Activated CD8-positive, alpha-beta T cell treated with anti-CD3 and anti-CD28 coated beads, Interleukin-2, amount 10 ng/mL, durations not matched to agents 7 days and 5 days (primary cell): ENCODE results near the gene SMAP1. TPM values are rescaled to one million over a fixed set of nuclear protein-coding genes. Genes with fewer than 3 reads are reported as not detected.

ENCODE experiments used
- ATAC-seq: fragments of 150-1000 bp; cut with Tn5 transposase; one replicate; pipeline ENCODE4 v1.10.0; 2021; ENCODE audit warnings: moderate library complexity
- CTCF ChIA-PET: fragments of 350-600 bp; sonication (Branson Sonifier 250); formaldehyde crosslinking; loops from one replicate; lab custom pipeline; 2021; ENCODE audit warnings: antibody characterized with exemption; lab: Charles Lee
- POLR2A ChIA-PET: fragments of 350-600 bp; sonication (Branson Sonifier 250); formaldehyde crosslinking; loops from one replicate; lab custom pipeline; 2021; ENCODE audit warnings: antibody characterized with exemption; lab: Charles Lee
- DNase-seq: peaks from one replicate; pipeline ENCODE4 v3.0.0-alpha.2; 2020
- H3K27ac Mint-ChIP-seq: one replicate; pipeline ENCODE4 v1.8.0; 2021; ENCODE audit warnings: mild to moderate bottlenecking, mixed read lengths
- H3K27me3 Mint-ChIP-seq: one replicate; pipeline ENCODE4 v1.8.0; 2021; ENCODE audit warnings: low read depth, mixed read lengths
- H3K36me3 Mint-ChIP-seq: one replicate; pipeline ENCODE4 v1.8.0; 2021; ENCODE audit warnings: low read depth, mixed read lengths
- H3K4me1 Mint-ChIP-seq: one replicate; pipeline ENCODE4 v1.8.0; 2021; ENCODE audit warnings: low read depth, mixed read lengths
- H3K4me3 Mint-ChIP-seq: one replicate; pipeline ENCODE4 v1.8.0; 2021; ENCODE audit warnings: mild to moderate bottlenecking, mixed read lengths
- H3K9me3 Mint-ChIP-seq: one replicate; pipeline ENCODE4 v1.8.0; 2022; ENCODE audit warnings: mixed read lengths; ENCODE audit not compliant: insufficient read depth
- total RNA-seq, 2 experiments: library from RNA; stranded (reverse); gene quantifications; one replicate each; pipeline ENCODE4 v1.2.3, GENCODE V29; 2021

Gene SMAP1
- total RNA-seq, 2 experiments from 2014 or later: 36.3 to 38.7 TPM

- Mint-ChIP-seq H3K27ac (no peak overlapping the region), H3K4me1 (no peaks in the 10 kb centered on the region)
- CTCF ChIA-PET: interaction anchor here (1.2 kb wide), 3 partner anchors 22 to 40 kb away, joined by 3 to 6 read pairs (median 4); no protein-coding TSS in a partner anchor
Measured at GRCh38 chr6:70844301-70844700, 176.6 kb downstream of the SMAP1 start.

GRCh38 chr6:70846207-70846835 lies 178.6 kb downstream of the SMAP1 start:
- H3K9me3 Mint-ChIP-seq: no peaks in the 10 kb centered on the region
- peaks cover 12% of the 10 kb centered on the region for H3K36me3 Mint-ChIP-seq
- POLR2A ChIA-PET: no interaction called here
- no peaks in the 10 kb centered on the region for H3K27me3 Mint-ChIP-seq
- no peak overlapping the region for H3K27ac Mint-ChIP-seq
- CTCF ChIA-PET: no interaction called here
- no peaks in the 10 kb centered on the region for H3K4me1 Mint-ChIP-seq
- H3K4me3 Mint-ChIP-seq: no peak overlapping the region
- ATAC-seq: no peak
- no peak for DNase-seq

More at GRCh38 chr6:70844301-70844700, 176.6 kb downstream of the SMAP1 start:
- DNase-seq (no peak), ATAC-seq (no peak)
- H3K27me3 Mint-ChIP-seq: no peaks in the 10 kb centered on the region
- no peak overlapping the region for H3K4me3 Mint-ChIP-seq
- no peaks in the 10 kb centered on the region for H3K9me3 Mint-ChIP-seq
- POLR2A ChIA-PET: no interaction called here
- peaks cover 13% of the 10 kb centered on the region for H3K36me3 Mint-ChIP-seq

- Mint-ChIP-seq H3K36me3 (peaks cover 12% of the 10 kb centered on the region), H3K9me3 (no peaks in the 10 kb centered on the region), H3K4me1 (no peaks in the 10 kb centered on the region), H3K4me3 (no peak overlapping the region), H3K27me3 (no peaks in the 10 kb centered on the region), H3K27ac (no peak overlapping the region)
- ChIA-PET POLR2A (no interaction called here), CTCF (interaction anchor here (1.8 to 2.0 kb wide), 2 partner anchors 37 to 301 kb away, joined by 4 to 10 read pairs; no protein-coding TSS in a partner anchor)
- ATAC-seq (no peak), DNase-seq (no peak)
Measured at GRCh38 chr6:70847106-70848084, 179.7 kb downstream of the SMAP1 start.

GRCh38 chr6:70849348-70850069 lies 181.8 kb downstream of the SMAP1 start:
- no peak for ATAC-seq
- Mint-ChIP-seq H3K36me3 (peaks cover 12% of the 10 kb centered on the region), H3K4me3 (no peak overlapping the region), H3K27ac (no peak overlapping the region), H3K9me3 (no peaks in the 10 kb centered on the region), H3K27me3 (no peaks in the 10 kb centered on the region), H3K4me1 (no peaks in the 10 kb centered on the region)
- no peak for DNase-seq
- ChIA-PET POLR2A (no interaction called here), CTCF (no interaction called here)

GRCh38 chr6:70852667-70853246 lies 185.1 kb downstream of the SMAP1 start:
- no peak overlapping the region for H3K4me3 Mint-ChIP-seq
- ChIA-PET CTCF (no interaction called here), POLR2A (no interaction called here)
- no peaks in the 10 kb centered on the region for H3K27me3 Mint-ChIP-seq
- no peak overlapping the region for H3K27ac Mint-ChIP-seq
- no peaks in the 10 kb centered on the region for H3K9me3 Mint-ChIP-seq
- H3K4me1 Mint-ChIP-seq: no peaks in the 10 kb centered on the region
- H3K36me3 Mint-ChIP-seq: peaks cover 5% of the 10 kb centered on the region
- ATAC-seq: no peak
- no peak for DNase-seq

GRCh38 chr6:70857387-70858077 lies 189.8 kb downstream of the SMAP1 start:
- no peak overlapping the region for H3K4me3 Mint-ChIP-seq
- no peak overlapping the region for H3K27ac Mint-ChIP-seq
- ChIA-PET CTCF (interaction anchor here (0.9 kb wide), 1 partner anchor 18 kb away, joined by 3 read pairs; no protein-coding TSS in a partner anchor), POLR2A (no interaction called here)
- H3K9me3 Mint-ChIP-seq: no peaks in the 10 kb centered on the region
- peaks cover 20% of the 10 kb centered on the region for H3K36me3 Mint-ChIP-seq
- H3K4me1 Mint-ChIP-seq: no peaks in the 10 kb centered on the region
- no peaks in the 10 kb centered on the region for H3K27me3 Mint-ChIP-seq
- no peak for ATAC-seq
- DNase-seq: no peak

GRCh38 chr6:70860045-70860444 lies 192.4 kb downstream of the SMAP1 start:
- no peak for ATAC-seq
- CTCF ChIA-PET: interaction anchor here (0.9 kb wide), 1 partner anchor 490 kb away, joined by 3 read pairs; no protein-coding TSS in a partner anchor

GRCh38 chr6:70860920-70861319 lies 193.2 kb downstream of the SMAP1 start:
- peaks cover 20% of the 10 kb centered on the region for H3K36me3 Mint-ChIP-seq
- H3K4me1 Mint-ChIP-seq: no peaks in the 10 kb centered on the region
- CTCF ChIA-PET: interaction anchor here (1.5 kb wide), 1 partner anchor 23 kb away, joined by 4 read pairs; no protein-coding TSS in a partner anchor
- no peaks in the 10 kb centered on the region for H3K27me3 Mint-ChIP-seq
- no peak for ATAC-seq
- H3K4me3 Mint-ChIP-seq: no peak overlapping the region
- no peak overlapping the region for H3K27ac Mint-ChIP-seq
- no peaks in the 10 kb centered on the region for H3K9me3 Mint-ChIP-seq
- DNase-seq: no peak
- POLR2A ChIA-PET: interaction anchor here (0.6 kb wide), 1 partner anchor 1821 kb away, joined by 3 read pairs; no protein-coding TSS in a partner anchor

More at GRCh38 chr6:70860045-70860444, 192.4 kb downstream of the SMAP1 start:
- Mint-ChIP-seq H3K9me3 (no peaks in the 10 kb centered on the region), H3K27ac (no peak overlapping the region), H3K4me3 (no peak overlapping the region), H3K4me1 (no peaks in the 10 kb centered on the region), H3K27me3 (no peaks in the 10 kb centered on the region), H3K36me3 (peaks cover 20% of the 10 kb centered on the region)
- POLR2A ChIA-PET: no interaction called here
- DNase-seq: no peak

- no peak for DNase-seq
- POLR2A ChIA-PET: no interaction called here
- no peaks in the 10 kb centered on the region for H3K9me3 Mint-ChIP-seq
- H3K27me3 Mint-ChIP-seq: peaks cover 8% of the 10 kb centered on the region
- no peak overlapping the region for H3K4me3 Mint-ChIP-seq
- CTCF ChIA-PET: no interaction called here
- no peak for ATAC-seq
- H3K4me1 Mint-ChIP-seq: no peaks in the 10 kb centered on the region
- peaks cover 20% of the 10 kb centered on the region for H3K36me3 Mint-ChIP-seq
- H3K27ac Mint-ChIP-seq: no peak overlapping the region
Measured at GRCh38 chr6:70863343-70863742, 195.7 kb downstream of the SMAP1 start.

GRCh38 chr6:70864401-70864800 lies 196.7 kb downstream of the SMAP1 start:
- CTCF ChIA-PET: no interaction called here
- no peak overlapping the region for H3K4me3 Mint-ChIP-seq

More at GRCh38 chr6:70864401-70864800, 196.7 kb downstream of the SMAP1 start:
- Mint-ChIP-seq H3K9me3 (no peaks in the 10 kb centered on the region), H3K27me3 (peaks cover 9% of the 10 kb centered on the region), H3K4me1 (no peaks in the 10 kb centered on the region), H3K27ac (no peak overlapping the region), H3K36me3 (peaks cover 17% of the 10 kb centered on the region)
- POLR2A ChIA-PET: no interaction called here
- no peak for DNase-seq
- no peak for ATAC-seq
